H1 (cell line): Measurements from ENCODE around the gene DIABLO. TPM values are rescaled to one million over a fixed set of nuclear protein-coding genes. Genes with fewer than 3 reads are reported as not detected.

Experiments used
- CTCF ChIA-PET: fragments of 300-600 bp; sonication (Branson Sonifier 250); formaldehyde crosslinking; loops from one replicate; lab custom pipeline; 2021; ENCODE audit not compliant: partially characterized antibody; lab: Charles Lee
- POLR2A ChIA-PET: fragments of 300-600 bp; sonication (Branson Sonifier 250); formaldehyde crosslinking; loops from one replicate; lab custom pipeline; 2021; ENCODE audit warnings: inconsistent platforms; ENCODE audit not compliant: partially characterized antibody; lab: Charles Lee
- DNase-seq, 2 experiments: peaks; one replicate each; pipeline versions ENCODE4 v3.0.0 to v3.0.0-alpha.2; 2010 to 2022; ENCODE audit warnings: low spot score in 2 of 2, low read depth in 1 of 2, mixed read lengths in 1 of 2
- FAIRE-seq: peaks from 2 replicates; lab custom pipeline; 2011; peaks lifted over from hg19 to GRCh38; lab: Jason Lieb, UNC
- H2AFZ ChIP-seq: 2 replicates; pipeline ENCODE4 v1.8.1; 2012; ENCODE audit warnings: low read length, inconsistent platforms
- H2AK5ac ChIP-seq: 2 replicates; pipeline ENCODE4 v1.6.1; 2013; ENCODE audit warnings: low read depth, low read length
- H2BK120ac ChIP-seq: replicated peaks from 2 replicates; pipeline ENCODE3; 2013; ENCODE audit warnings: low read depth, low read length, inconsistent platforms
- H2BK12ac ChIP-seq: 2 replicates; pipeline ENCODE4 v1.6.1; 2013; ENCODE audit warnings: low read depth, low read length
- H2BK15ac ChIP-seq: 2 replicates; pipeline ENCODE4 v1.6.1; 2013; ENCODE audit warnings: low read length
- H2BK20ac ChIP-seq: 2 replicates; pipeline ENCODE4 v1.6.1; 2013; ENCODE audit warnings: low read length
- H2BK5ac ChIP-seq: 2 replicates; pipeline ENCODE4 v1.6.1; 2013; ENCODE audit warnings: low read depth, low read length
- H3K14ac ChIP-seq: 2 replicates; pipeline ENCODE4 v1.6.1; 2013; ENCODE audit warnings: inconsistent platforms; ENCODE audit not compliant: insufficient read length
- H3K18ac ChIP-seq: 2 replicates; pipeline ENCODE4 v1.6.1; 2013; ENCODE audit warnings: low read length; ENCODE audit errors: extremely low read depth
- H3K23ac ChIP-seq: 2 replicates; pipeline ENCODE4 v1.6.1; 2013; ENCODE audit warnings: inconsistent platforms; ENCODE audit not compliant: insufficient read length
- H3K23me2 ChIP-seq: 2 replicates; pipeline ENCODE4 v1.6.1; 2013; ENCODE audit warnings: low read depth, low read length
- H3K27ac ChIP-seq: 2 replicates; pipeline ENCODE4 v1.6.1; 2011; ENCODE audit warnings: low read depth, low read length, inconsistent platforms
- H3K27me3 ChIP-seq, 4 experiments: replicated peaks in 1 of 4; 1 replicate in 1 of 4; 2 replicates in 3 of 4; pipeline versions ENCODE4 v1.6.1 to v1.8.1; 2011 to 2013; ENCODE audit warnings: low read length in 3 of 4, mild to moderate bottlenecking in 3 of 4, inconsistent platforms in 2 of 4, mixed read lengths in 2 of 4, moderate library complexity in 1 of 4; ENCODE audit not compliant: control insufficient read depth in 3 of 4, insufficient read depth in 3 of 4; ENCODE audit errors: extremely low read depth in 1 of 4
- H3K36me3 ChIP-seq, 4 experiments: 2 replicates each; pipeline versions ENCODE4 v1.6.1 to v1.8.1; 2011 to 2013; ENCODE audit warnings: mild to moderate bottlenecking in 4 of 4, low read length in 3 of 4, moderate library complexity in 2 of 4, control low read depth in 1 of 4, inconsistent platforms in 1 of 4; ENCODE audit not compliant: insufficient read depth in 4 of 4, control insufficient read depth in 2 of 4
- H3K4ac ChIP-seq: replicated peaks from 2 replicates; pipeline ENCODE3; 2013; ENCODE audit warnings: low read length, low read depth, mixed read lengths, inconsistent platforms; ENCODE audit not compliant: insufficient read length
- H3K4me1 ChIP-seq, 4 experiments: replicated peaks in 1 of 4; 1 replicate in 1 of 4; 2 replicates in 3 of 4; pipeline versions ENCODE4 v1.6.1 to v1.8.1; 2011 to 2013; ENCODE audit warnings: low read length in 3 of 4, inconsistent platforms in 2 of 4, mixed read lengths in 1 of 4; ENCODE audit not compliant: insufficient read depth in 4 of 4, control insufficient read depth in 3 of 4
- H3K4me2 ChIP-seq, 2 experiments: 2 replicates each; pipeline versions ENCODE4 v1.6.1 to v1.8.1; 2011 to 2013; ENCODE audit warnings: low read depth in 2 of 2, low read length in 2 of 2, control low read depth in 1 of 2, inconsistent platforms in 1 of 2, mild to moderate bottlenecking in 1 of 2; ENCODE audit not compliant: insufficient read depth in 1 of 2
- H3K4me3 ChIP-seq, 4 experiments: fragments of 200-600, 300-600 bp in 1 of 4; sonication (generic), shearing (Covaris generic), sonication (Bioruptor Twin) in 1 of 4; 2 replicates each; pipeline versions ENCODE4 v1.5.1 to v1.8.1; 2011 to 2016; ENCODE audit warnings: low read length in 4 of 4, low read depth in 3 of 4, control low read depth in 2 of 4, inconsistent platforms in 2 of 4, mild to moderate bottlenecking in 2 of 4, mixed read lengths in 1 of 4, moderate library complexity in 1 of 4; ENCODE audit not compliant: insufficient read depth in 2 of 4; ENCODE audit errors: extremely low read depth in 1 of 4
- H3K56ac ChIP-seq: replicated peaks from 2 replicates; pipeline ENCODE3; 2013; ENCODE audit warnings: low read depth, mild to moderate bottlenecking, mixed read lengths, low read length, inconsistent platforms; ENCODE audit not compliant: insufficient read length
- H3K79me1 ChIP-seq: 2 replicates; pipeline ENCODE4 v1.6.1; 2013; ENCODE audit warnings: low read depth, low read length, control low read depth
- H3K79me2 ChIP-seq, 2 experiments: 2 replicates each; pipeline versions ENCODE4 v1.6.1 to v1.8.1; 2012 to 2013; ENCODE audit warnings: low read length in 2 of 2, mild to moderate bottlenecking in 2 of 2, inconsistent platforms in 1 of 2; ENCODE audit not compliant: insufficient read depth in 2 of 2, control insufficient read depth in 1 of 2
- H3K9ac ChIP-seq, 4 experiments: replicated peaks in 1 of 4; 1 replicate in 1 of 4; 2 replicates in 3 of 4; pipeline versions ENCODE4 v1.6.1 to v1.8.1; 2011 to 2013; ENCODE audit warnings: low read depth in 3 of 4, low read length in 3 of 4, control low read depth in 2 of 4, mild to moderate bottlenecking in 2 of 4, moderate library complexity in 2 of 4, inconsistent platforms in 1 of 4; ENCODE audit errors: extremely low read depth in 1 of 4
- H3K9me3 ChIP-seq, 2 experiments: 2 replicates each; pipeline versions ENCODE4 v1.6.1 to v1.8.1; 2012 to 2013; ENCODE audit warnings: mild to moderate bottlenecking in 2 of 2, moderate library complexity in 2 of 2, control low read depth in 1 of 2, inconsistent platforms in 1 of 2, low read depth in 1 of 2, low read length in 1 of 2, mixed read lengths in 1 of 2; ENCODE audit not compliant: insufficient read depth in 2 of 2
- H4K20me1 ChIP-seq, 2 experiments: replicated peaks in 1 of 2; 2 replicates each; pipeline versions ENCODE3 to v1.8.1; 2011 to 2013; ENCODE audit warnings: inconsistent platforms in 2 of 2, low read length in 2 of 2, mild to moderate bottlenecking in 1 of 2; ENCODE audit not compliant: insufficient read depth in 2 of 2, control insufficient read depth in 1 of 2
- H4K5ac ChIP-seq: 2 replicates; pipeline ENCODE4 v1.6.1; 2013; ENCODE audit warnings: low read length, low read depth, mixed read lengths, inconsistent platforms; ENCODE audit not compliant: insufficient read length
- H4K8ac ChIP-seq: 2 replicates; pipeline ENCODE4 v1.8.0; 2013; ENCODE audit warnings: mild to moderate bottlenecking, moderate library complexity, low read length, inconsistent platforms; ENCODE audit not compliant: insufficient read depth; ENCODE audit errors: extremely low read depth
- H4K91ac ChIP-seq: replicated peaks from 2 replicates; pipeline ENCODE3; 2013; ENCODE audit warnings: low read length, mixed read lengths, inconsistent platforms; ENCODE audit not compliant: insufficient read length
- CREB1 ChIP-seq: IDR thresholded peaks from 2 replicates; pipeline ENCODE4 v1.6.1; 2012; ENCODE audit warnings: inconsistent platforms
- GABPA ChIP-seq: IDR thresholded peaks from 2 replicates; pipeline ENCODE4 v1.6.1; 2011; ENCODE audit warnings: mild to moderate bottlenecking, low read length, moderate library complexity, borderline replicate concordance; ENCODE audit not compliant: insufficient read depth
- HDAC2 ChIP-seq, 2 experiments: fragments of 300-600 bp in 1 of 2; sonication (generic) in 1 of 2; IDR thresholded peaks; 2 replicates each; pipeline ENCODE4 v1.6.1; 2011 to 2012; ENCODE audit warnings: low read depth in 2 of 2, low read length in 2 of 2, mild to moderate bottlenecking in 2 of 2, moderate library complexity in 2 of 2, borderline replicate concordance in 1 of 2, inconsistent platforms in 1 of 2
- RXRA ChIP-seq: IDR thresholded peaks from 2 replicates; pipeline ENCODE4 v1.6.1; 2011; ENCODE audit warnings: low read depth, mild to moderate bottlenecking, low read length, moderate library complexity; ENCODE audit not compliant: insufficient read depth
- SRF ChIP-seq: IDR thresholded peaks from 2 replicates; pipeline ENCODE4 v1.6.1; 2011; ENCODE audit warnings: mild to moderate bottlenecking, low read depth, low read length, moderate library complexity
- WGBS, 2 experiments: shearing (Covaris generic) in 1 of 2; methylation state at CpG; one replicate each; pipeline versions ENCODE4 v1.1.6 to v1.1.7; 2013 to 2015; ENCODE audit warnings: low lambda C conversion rate in 2 of 2, mixed read lengths in 2 of 2, inconsistent platforms in 1 of 2, low coverage in 1 of 2, missing lambda C conversion rate in 1 of 2; ENCODE audit not compliant: insufficient replicate concordance in 2 of 2, insufficient coverage in 1 of 2, insufficient read length in 1 of 2; ENCODE audit errors: extremely low coverage in 1 of 2, missing lambda C conversion rate in 1 of 2; 5-methylcytosine and 5-hydroxymethylcytosine counted together
- polyA plus RNA-seq, 7 experiments: library from polyadenylated mRNA; depleted of rRNA in 3 of 7; stranded (reverse) in 5 of 7; unstranded in 2 of 7; fragments of >200 nt in 5 of 7; fragments of 200-250 nt in 2 of 7; gene quantifications; 1 replicate in 5 of 7; 2 replicates in 1 of 7; 4 replicates in 1 of 7; pipeline versions ENCODE4 v1.2.1 to v1.2.3, GENCODE V29; 2011 to 2013; ENCODE audit warnings: missing spikeins in 2 of 7, mixed read lengths in 2 of 7
- total RNA-seq: library from RNA; stranded (reverse); fragmentation: NEBNext Ultra II Directional; extraction: Animal tissue kit (Norgen Biotek cat#: 25700); gene quantifications from 2 replicates; pipeline ENCODE4 v1.2.1, GENCODE V29; 2021
- TF ChIP-seq, protein P1 (sequence below): IDR thresholded peaks from 2 replicates; pipeline ENCODE4 v1.6.1; 2012; ENCODE audit warnings: inconsistent platforms

The DIABLO gene
- total and polyA plus RNA-seq, 2 of the 8 experiments (the other 6 are each of a cell fraction or from before 2014, with no cell fraction given) = 65.2 to 68.3 TPM

DNA sequence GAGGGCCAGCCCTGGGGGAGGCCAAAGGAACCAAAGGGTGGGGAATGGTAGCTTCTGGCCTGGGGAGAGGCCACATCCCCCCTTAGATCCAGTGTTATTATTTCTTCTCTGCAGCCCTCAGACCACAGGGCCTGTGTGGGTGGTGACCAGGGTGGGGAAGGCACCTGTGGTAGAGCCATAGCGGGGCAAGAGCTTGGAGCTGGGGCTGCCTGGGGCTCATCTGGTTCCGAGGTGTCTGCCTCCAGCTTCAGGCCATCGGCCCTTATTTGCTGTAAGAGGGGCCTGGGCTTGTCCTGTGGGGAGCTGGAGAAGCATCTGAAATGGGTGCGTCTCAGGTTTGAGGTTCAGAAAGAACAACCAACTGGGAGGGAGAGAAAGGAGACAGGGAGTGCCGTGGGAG is 24.5 kb downstream of the DIABLO start:
- Histone ChIP-seq H3K79me2 (no peaks in the 10 kb centered on the region), H3K36me3 (peaks cover 0 to 4% (median 0%) of the 10 kb centered on the region in 4 experiments; a peak in 1 of 8 replicates), H2AK5ac (no peak overlapping the region), H3K9me3 (no peaks in the 10 kb centered on the region), H3K4me2 (no peak overlapping the region), H2BK120ac (no peak overlapping the region), H2BK15ac (no peak overlapping the region), H2BK5ac (no peak overlapping the region), H3K23ac (no peak overlapping the region), H4K8ac (no peak overlapping the region), H2BK20ac (no peak overlapping the region), H3K27me3 (peaks cover 9 to 43% (median 27%) of the 10 kb centered on the region in 4 experiments; a peak in 6 of 7 replicates), H3K27ac (no peak overlapping the region), H3K23me2 (peaks cover 9% of the 10 kb centered on the region; the same call in 1 of the 2 replicates), H3K18ac (no peak overlapping the region), H4K20me1 (peaks cover 5 to 8% of the 10 kb centered on the region in 2 experiments), H2BK12ac (no peak overlapping the region), H3K56ac (no peak overlapping the region), H3K4me1 (peaks cover 0 to 10% (median 3%) of the 10 kb centered on the region in 4 experiments; a peak in 5 of 7 replicates), H3K79me1 (no peaks in the 10 kb centered on the region), H2AFZ (no peak overlapping the region), H3K14ac (no peak overlapping the region), H3K4me3 (no peak overlapping the region), H3K9ac (no peak overlapping the region), H4K5ac (no peak overlapping the region), H4K91ac (no peak overlapping the region), H3K4ac (no peak overlapping the region)
- no peak for DNase-seq
- ChIA-PET CTCF (interaction anchor here (0.6 to 4.0 kb wide), 9 partner anchors 10 to 330 kb away, joined by 3 to 18 read pairs (median 3); partner anchors contain the start of genes DIABLO and LRRC43), POLR2A (interaction anchor here (1.0 to 17.6 kb wide), 2 partner anchors 9 to 19 kb away, joined by 3 to 230 read pairs; partner anchors contain the start of gene DIABLO)
- 88% methylated on average over 4 of the region's 5 CpGs; no CpG with 5 or more reads in 1 of the 2 experiments for WGBS, 2 experiments
- TF ChIP-seq, protein P1, sequence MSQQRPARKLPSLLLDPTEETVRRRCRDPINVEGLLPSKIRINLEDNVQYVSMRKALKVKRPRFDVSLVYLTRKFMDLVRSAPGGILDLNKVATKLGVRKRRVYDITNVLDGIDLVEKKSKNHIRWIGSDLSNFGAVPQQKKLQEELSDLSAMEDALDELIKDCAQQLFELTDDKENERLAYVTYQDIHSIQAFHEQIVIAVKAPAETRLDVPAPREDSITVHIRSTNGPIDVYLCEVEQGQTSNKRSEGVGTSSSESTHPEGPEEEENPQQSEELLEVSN = no peak
- TF ChIP-seq SRF = no peak
- no peak for TF ChIP-seq RXRA
- TF ChIP-seq HDAC2 (IDR thresholded peaks at IDR 0.05; ENCODE audit: borderline replicate concordance in 1 of 2, low read depth in 2 of 2, low read length in 2 of 2) = no peak
- TF ChIP-seq GABPA = no peak
- TF ChIP-seq CREB1 = no peak
- FAIRE-seq = no peak
